RWPE2 (cell line): ENCODE results near the gene PRR27.

Experiments used
- ATAC-seq: fragments of 200-7000 bp; cut with Tn5 transposase; 3 replicates; pipeline ENCODE4 v1.9.1; 2021; ENCODE audit warnings: low read depth
- DNase-seq: peaks from one replicate; pipeline ENCODE4 v3.0.0-alpha.2; 2020; ENCODE audit warnings: low spot score
- H3K27ac ChIP-seq: fragments of 450-650 bp; 2 replicates; pipeline ENCODE4 v1.5.1; 2017; ENCODE audit warnings: mild to moderate bottlenecking; ENCODE audit not compliant: poor library complexity, severe bottlenecking
- H3K27me3 ChIP-seq: fragments of 250-450 bp; sonication (Bioruptor Pico); 2 replicates; pipeline ENCODE4 v1.5.1; 2021; ENCODE audit warnings: mild to moderate bottlenecking, moderate library complexity; ENCODE audit not compliant: insufficient read depth, poor library complexity, severe bottlenecking
- H3K36me3 ChIP-seq: fragments of 250-450 bp; sonication (Bioruptor Pico); 2 replicates; pipeline ENCODE4 v1.5.1; 2020; ENCODE audit warnings: low read depth, mild to moderate bottlenecking, moderate library complexity
- H3K4me1 ChIP-seq: fragments of 250-450 bp; sonication (Bioruptor Pico); 2 replicates; pipeline ENCODE4 v1.5.1; 2021; ENCODE audit warnings: mild to moderate bottlenecking, moderate library complexity; ENCODE audit not compliant: insufficient read depth, poor library complexity, severe bottlenecking
- H3K4me3 ChIP-seq: fragments of 250-450 bp; sonication (Bioruptor Pico); 2 replicates; pipeline ENCODE4 v1.5.1; 2021; ENCODE audit warnings: mild to moderate bottlenecking, moderate library complexity; ENCODE audit not compliant: severe bottlenecking
- H3K9me3 ChIP-seq: fragments of 250-450 bp; sonication (Bioruptor Pico); 2 replicates; pipeline ENCODE4 v1.5.1; 2021; ENCODE audit warnings: mild to moderate bottlenecking, moderate library complexity; ENCODE audit not compliant: severe bottlenecking
- CTCF ChIP-seq: fragments of 450-650 bp; IDR thresholded peaks from one replicate; pipeline ENCODE4 v1.5.1; 2017; ENCODE audit warnings: mild to moderate bottlenecking, moderate library complexity; ENCODE audit not compliant: poor library complexity, severe bottlenecking

PRR27 gene

GRCh38 chr4:70153937-70154336 lies at the start of gene PRR27:
PRR27 (plus strand) TSS chr4:70154237; CDS start chr4:70154376, 139 bp downstream.
- no peaks in the 10 kb centered on the region for H3K36me3 ChIP-seq
- H3K27me3 ChIP-seq: no peaks in the 10 kb centered on the region
- no peak for DNase-seq
- H3K4me1 ChIP-seq: no peaks in the 10 kb centered on the region
- no peak for ATAC-seq
- H3K4me3 ChIP-seq: no peak within 1 kb of the TSS
- H3K9me3 ChIP-seq: no peaks in the 10 kb centered on the region
- no peak for TF ChIP-seq CTCF
- no peak within 1 kb of the TSS for H3K27ac ChIP-seq

- no peaks in the 10 kb centered on the region for H3K27me3 ChIP-seq
- DNase-seq: no peak
- H3K4me3 ChIP-seq: no peak overlapping the region
- no peak for ATAC-seq
- H3K27ac ChIP-seq: no peak overlapping the region
- no peaks in the 10 kb centered on the region for H3K9me3 ChIP-seq
- no peak for TF ChIP-seq CTCF
- H3K4me1 ChIP-seq: no peaks in the 10 kb centered on the region
- no peaks in the 10 kb centered on the region for H3K36me3 ChIP-seq
These were observed 43.1 kb upstream of the PRR27 start for GRCh38 chr4:70110917-70111316.

- DNase-seq (no peak), ATAC-seq (no peak)
- Histone ChIP-seq H3K4me3 (no peak overlapping the region), H3K9me3 (no peaks in the 10 kb centered on the region), H3K27me3 (no peaks in the 10 kb centered on the region), H3K36me3 (no peaks in the 10 kb centered on the region), H3K4me1 (no peaks in the 10 kb centered on the region), H3K27ac (no peak overlapping the region)
- no peak for TF ChIP-seq CTCF
These were observed 40.4 kb upstream of the PRR27 start for GRCh38 chr4:70113656-70114055.

GRCh38 chr4:70114096-70114495 lies 39.9 kb upstream of the PRR27 start:
- TF ChIP-seq CTCF: no peak
- H3K27ac ChIP-seq: no peak overlapping the region
- H3K36me3 ChIP-seq: no peaks in the 10 kb centered on the region
- DNase-seq (no peak), ATAC-seq (no peak)
- no peaks in the 10 kb centered on the region for H3K27me3 ChIP-seq
- no peaks in the 10 kb centered on the region for H3K9me3 ChIP-seq
- H3K4me3 ChIP-seq: no peak overlapping the region
- H3K4me1 ChIP-seq: no peaks in the 10 kb centered on the region

- no peaks in the 10 kb centered on the region for H3K36me3 ChIP-seq
- TF ChIP-seq CTCF: no peak
These were observed 33.7 kb upstream of the PRR27 start for GRCh38 chr4:70120323-70120722.

More at GRCh38 chr4:70120323-70120722, 33.7 kb upstream of the PRR27 start:
- no peak for ATAC-seq
- H3K4me3 ChIP-seq: no peak overlapping the region
- H3K27me3 ChIP-seq: no peaks in the 10 kb centered on the region
- H3K9me3 ChIP-seq: no peaks in the 10 kb centered on the region
- DNase-seq: no peak
- H3K4me1 ChIP-seq: no peaks in the 10 kb centered on the region
- no peak overlapping the region for H3K27ac ChIP-seq
